ENCODE measurements around the gene DNHD1.
A peak's percentile ranks its signal among the peaks of the same experiment; 100 is the strongest.

DNHD1 gene

GRCh38 chr11:6611092-6611962 lies 114.2 kb downstream of the DNHD1 start:
- Histone ChIP-seq H3K36me3 (ENCODE audit: insufficient read depth, insufficient read length, low read length) (peaks cover 76% of the 10 kb centered on the region), H3K4me1 (ENCODE audit: insufficient read depth, insufficient read length) (peaks cover 15% of the 10 kb centered on the region), H3K4me3 (ENCODE audit: insufficient read length, low read depth) (peak overlapping the region; percentile 61), H3K27me3 (ENCODE audit: insufficient read depth, insufficient read length) (no peaks in the 10 kb centered on the region), H3K9ac (ENCODE audit: insufficient read length, low read depth) (peak overlapping the region; percentile 90), H3K9me3 (ENCODE audit: insufficient read depth, low read length) (no peaks in the 10 kb centered on the region)
- no peak for DNase-seq (ENCODE audit: low read depth, low spot score)
- no peak for TF ChIP-seq YY1 (IDR thresholded peaks at IDR 0.05; ENCODE audit: insufficient read depth, insufficient read length)
- no peak for TF ChIP-seq SUZ12 (IDR thresholded peaks at IDR 0.05; ENCODE audit: extremely low read depth, insufficient read depth, insufficient read length)
- TF ChIP-seq ZNF274 (IDR thresholded peaks at IDR 0.05; ENCODE audit: low read depth, low read length), result no peak

GRCh38 chr11:6611963-6612212 lies 114.8 kb downstream of the DNHD1 start:
- H3K36me3 ChIP-seq (ENCODE audit: insufficient read depth, insufficient read length, low read length), result peaks cover 77% of the 10 kb centered on the region
- DNase-seq (ENCODE audit: low read depth, low spot score), result no peak
- TF ChIP-seq SUZ12 (IDR thresholded peaks at IDR 0.05; ENCODE audit: extremely low read depth, insufficient read depth, insufficient read length) (no peak), YY1 (IDR thresholded peaks at IDR 0.05; ENCODE audit: insufficient read depth, insufficient read length) (no peak), ZNF274 (IDR thresholded peaks at IDR 0.05; ENCODE audit: low read depth, low read length) (no peak)
- H3K9ac ChIP-seq (ENCODE audit: insufficient read length, low read depth), result peak overlapping the region; percentile 90
- no peaks in the 10 kb centered on the region for H3K9me3 ChIP-seq (ENCODE audit: insufficient read depth, low read length)
- peaks cover 11% of the 10 kb centered on the region for H3K4me1 ChIP-seq (ENCODE audit: insufficient read depth, insufficient read length)
- H3K4me3 ChIP-seq (ENCODE audit: insufficient read length, low read depth), result peak overlapping the region; percentile 61
- H3K27me3 ChIP-seq (ENCODE audit: insufficient read depth, insufficient read length), result no peaks in the 10 kb centered on the region

GRCh38 chr11:6612213-6613041 lies 115.3 kb downstream of the DNHD1 start, which contains the start of gene TAF10:
TSS of gene TAF10 (minus strand) at chr11:6612216. CDS start at chr11:6612189, 27 bp downstream.
- Histone ChIP-seq H3K4me1 (ENCODE audit: insufficient read depth, insufficient read length) (peaks cover 11% of the 10 kb centered on the region), H3K9ac (ENCODE audit: insufficient read length, low read depth) (peak within 1 kb of the TSS; percentile 90), H3K9me3 (ENCODE audit: insufficient read depth, low read length) (no peaks in the 10 kb centered on the region), H3K4me3 (ENCODE audit: insufficient read length, low read depth) (peak within 1 kb of the TSS; percentile 61), H3K36me3 (ENCODE audit: insufficient read depth, insufficient read length, low read length) (peaks cover 81% of the 10 kb centered on the region), H3K27me3 (ENCODE audit: insufficient read depth, insufficient read length) (no peaks in the 10 kb centered on the region)
- DNase-seq (ENCODE audit: low read depth, low spot score), result peak; percentile 90
- TF ChIP-seq YY1 (IDR thresholded peaks at IDR 0.05; ENCODE audit: insufficient read depth, insufficient read length), result no peak
- TF ChIP-seq SUZ12 (IDR thresholded peaks at IDR 0.05; ENCODE audit: extremely low read depth, insufficient read depth, insufficient read length), result no peak
- no peak for TF ChIP-seq ZNF274 (IDR thresholded peaks at IDR 0.05; ENCODE audit: low read depth, low read length)

GRCh38 chr11:6613496-6613895 lies 116.4 kb downstream of the DNHD1 start:
- H3K4me3 ChIP-seq (ENCODE audit: insufficient read length, low read depth), result no peak overlapping the region
- TF ChIP-seq YY1 (IDR thresholded peaks at IDR 0.05; ENCODE audit: insufficient read depth, insufficient read length) (no peak), ZNF274 (IDR thresholded peaks at IDR 0.05; ENCODE audit: low read depth, low read length) (no peak), SUZ12 (IDR thresholded peaks at IDR 0.05; ENCODE audit: extremely low read depth, insufficient read depth, insufficient read length) (no peak)

GRCh38 chr11:6614446-6614845 lies 117.4 kb downstream of the DNHD1 start:
- Histone ChIP-seq H3K4me1 (ENCODE audit: insufficient read depth, insufficient read length) (peaks cover 13% of the 10 kb centered on the region), H3K27me3 (ENCODE audit: insufficient read depth, insufficient read length) (no peaks in the 10 kb centered on the region), H3K9me3 (ENCODE audit: insufficient read depth, low read length) (no peaks in the 10 kb centered on the region), H3K36me3 (ENCODE audit: insufficient read depth, insufficient read length, low read length) (peaks cover 63% of the 10 kb centered on the region), H3K9ac (ENCODE audit: insufficient read length, low read depth) (no peak overlapping the region), H3K4me3 (ENCODE audit: insufficient read length, low read depth) (no peak overlapping the region)
- no peak for DNase-seq (ENCODE audit: low read depth, low spot score)
- TF ChIP-seq YY1 (IDR thresholded peaks at IDR 0.05; ENCODE audit: insufficient read depth, insufficient read length) (no peak), ZNF274 (IDR thresholded peaks at IDR 0.05; ENCODE audit: low read depth, low read length) (no peak), SUZ12 (IDR thresholded peaks at IDR 0.05; ENCODE audit: extremely low read depth, insufficient read depth, insufficient read length) (no peak)

More at GRCh38 chr11:6613496-6613895, 116.4 kb downstream of the DNHD1 start:
- Histone ChIP-seq H3K9me3 (ENCODE audit: insufficient read depth, low read length) (no peaks in the 10 kb centered on the region), H3K9ac (ENCODE audit: insufficient read length, low read depth) (no peak overlapping the region), H3K36me3 (ENCODE audit: insufficient read depth, insufficient read length, low read length) (peaks cover 72% of the 10 kb centered on the region), H3K27me3 (ENCODE audit: insufficient read depth, insufficient read length) (no peaks in the 10 kb centered on the region), H3K4me1 (ENCODE audit: insufficient read depth, insufficient read length) (peaks cover 12% of the 10 kb centered on the region)
- DNase-seq (ENCODE audit: low read depth, low spot score), result no peak

DNA sequence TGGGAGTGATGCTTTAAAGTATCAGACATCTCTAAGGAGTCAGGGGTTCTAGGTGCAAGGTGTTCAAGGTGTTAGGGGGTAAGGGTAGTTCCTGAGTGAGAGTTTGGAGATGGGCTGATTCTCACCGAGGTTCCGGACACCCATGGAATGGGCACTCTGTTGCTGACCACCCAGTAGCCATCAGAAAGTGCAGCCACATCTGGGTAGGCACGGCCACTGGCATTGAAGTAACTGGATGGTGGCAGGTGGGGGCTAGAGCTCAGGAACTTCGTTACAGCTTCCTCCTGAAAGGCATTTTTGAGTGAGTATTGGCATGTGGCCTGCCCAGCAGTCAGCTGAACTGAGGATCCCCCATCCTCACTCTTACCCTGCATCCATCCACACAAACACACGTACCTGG lies 118.0 kb downstream of the DNHD1 start:
- Histone ChIP-seq H3K9ac (ENCODE audit: insufficient read length, low read depth) (no peak overlapping the region), H3K9me3 (ENCODE audit: insufficient read depth, low read length) (no peaks in the 10 kb centered on the region), H3K36me3 (ENCODE audit: insufficient read depth, insufficient read length, low read length) (peaks cover 57% of the 10 kb centered on the region), H3K4me1 (ENCODE audit: insufficient read depth, insufficient read length) (peaks cover 13% of the 10 kb centered on the region), H3K27me3 (ENCODE audit: insufficient read depth, insufficient read length) (no peaks in the 10 kb centered on the region), H3K4me3 (ENCODE audit: insufficient read length, low read depth) (no peak overlapping the region)
- no peak for DNase-seq (ENCODE audit: low read depth, low spot score)
- TF ChIP-seq ZNF274 (IDR thresholded peaks at IDR 0.05; ENCODE audit: low read depth, low read length), result no peak
- no peak for TF ChIP-seq SUZ12 (IDR thresholded peaks at IDR 0.05; ENCODE audit: extremely low read depth, insufficient read depth, insufficient read length)
- TF ChIP-seq YY1 (IDR thresholded peaks at IDR 0.05; ENCODE audit: insufficient read depth, insufficient read length), result no peak

Data from NT2/D1 (cell line).